HG02981 (cell line): ENCODE results near the gene CD58.

ENCODE experiments used
- ATAC-seq: cut with Tn5 transposase; IDR thresholded peaks from one replicate; pipeline ENCODE4 v1.9.1; 2021; ENCODE audit warnings: mild to moderate bottlenecking, moderate library complexity; ENCODE audit not compliant: unreplicated experiment

The CD58 gene

DNA sequence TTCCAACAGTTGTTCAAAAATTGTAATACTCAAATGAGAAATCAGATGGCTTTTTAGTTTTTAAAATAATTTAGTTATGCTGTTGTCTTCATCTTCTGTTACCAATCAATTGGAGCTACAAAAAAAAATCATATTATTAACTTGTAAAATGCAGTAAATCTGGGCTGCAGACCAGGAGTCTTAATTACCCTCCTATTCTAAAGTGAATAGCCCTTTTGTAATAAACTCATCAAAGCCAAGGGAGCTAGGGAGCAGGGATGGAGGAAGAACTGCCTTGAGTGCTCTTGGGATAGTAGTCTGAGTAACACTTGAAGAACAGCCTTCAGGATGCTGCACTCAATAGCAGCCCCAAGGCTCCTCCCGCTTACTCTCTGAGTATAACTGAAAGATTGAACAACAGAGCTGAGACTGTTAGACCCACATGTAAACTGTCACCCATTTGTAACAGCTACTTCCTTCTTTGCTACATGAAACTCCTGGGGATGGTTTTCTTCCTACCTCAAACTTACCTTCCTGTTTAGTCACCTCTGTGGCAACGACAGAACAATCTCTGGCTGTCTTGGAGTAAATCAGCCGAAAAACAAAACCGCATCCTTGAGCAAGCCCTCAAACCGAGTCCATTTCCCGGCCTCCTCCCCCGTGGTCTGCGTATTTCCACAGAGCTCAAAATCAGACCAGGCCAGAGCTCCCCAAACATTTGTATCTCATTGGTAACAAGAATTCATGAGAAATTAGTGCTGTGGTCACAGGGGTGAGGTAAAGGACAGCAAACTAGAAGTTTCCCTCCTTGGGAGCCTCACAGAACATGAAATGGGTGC is 55.9 kb downstream of the CD58 start:
- peak; percentile 80 for ATAC-seq

DNA sequence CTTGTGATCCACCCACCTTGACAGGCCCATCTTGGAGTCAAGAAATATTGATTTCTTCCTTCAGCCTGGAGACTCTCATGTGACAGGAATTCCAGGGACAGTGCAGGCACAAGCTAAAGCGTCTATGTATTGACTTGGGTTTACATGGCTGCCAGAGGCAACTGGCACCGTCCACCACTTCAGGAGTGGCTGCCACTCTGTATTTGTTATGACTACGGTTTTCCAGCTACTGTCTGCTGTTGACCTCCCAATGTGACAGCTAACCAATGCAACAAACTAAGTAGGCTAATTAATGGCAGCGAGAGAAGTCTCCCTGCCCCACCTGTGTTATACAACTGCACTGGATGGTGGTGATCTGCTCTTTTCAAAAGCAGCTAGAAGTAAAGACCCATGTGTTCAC is 56.9 kb downstream of the CD58 start:
- no peak for ATAC-seq

GRCh38 chr1:116511459-116512019 is 59.3 kb downstream of the CD58 start:
- ATAC-seq: no peak

DNA sequence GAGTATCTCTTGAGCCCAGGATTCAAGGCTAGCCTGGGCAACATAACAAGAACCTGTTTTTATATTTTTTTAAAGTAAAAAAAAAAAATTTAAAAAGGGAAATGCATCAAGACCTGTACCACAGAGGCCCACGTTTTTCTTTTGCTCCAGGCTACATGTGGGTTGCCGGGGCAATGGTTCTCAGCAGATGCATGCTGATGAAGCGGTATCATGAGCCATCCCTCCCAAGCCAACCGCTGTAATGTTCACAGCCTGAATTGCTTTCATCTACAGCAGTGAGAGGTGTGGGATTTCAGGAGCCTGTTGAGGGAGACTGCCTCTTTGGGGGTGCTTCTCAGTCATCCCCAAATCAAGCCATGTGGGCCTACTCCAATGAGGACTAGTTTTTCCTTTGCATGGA is 60.5 kb downstream of the CD58 start:
- ATAC-seq: no peak

GRCh38 chr1:116508984-116509980 is 61.5 kb downstream of the CD58 start:
- peak; percentile 44 for ATAC-seq

GRCh38 chr1:116508085-116508983 is 62.5 kb downstream of the CD58 start:
- no peak for ATAC-seq

GRCh38 chr1:116507631-116508030 is 63.2 kb downstream of the CD58 start:
- ATAC-seq: no peak

GRCh38 chr1:116506132-116507004 is 64.5 kb downstream of the CD58 start:
- ATAC-seq: no peak

GRCh38 chr1:116504308-116505156 is 66.3 kb downstream of the CD58 start:
- ATAC-seq: peak; percentile 91

DNA sequence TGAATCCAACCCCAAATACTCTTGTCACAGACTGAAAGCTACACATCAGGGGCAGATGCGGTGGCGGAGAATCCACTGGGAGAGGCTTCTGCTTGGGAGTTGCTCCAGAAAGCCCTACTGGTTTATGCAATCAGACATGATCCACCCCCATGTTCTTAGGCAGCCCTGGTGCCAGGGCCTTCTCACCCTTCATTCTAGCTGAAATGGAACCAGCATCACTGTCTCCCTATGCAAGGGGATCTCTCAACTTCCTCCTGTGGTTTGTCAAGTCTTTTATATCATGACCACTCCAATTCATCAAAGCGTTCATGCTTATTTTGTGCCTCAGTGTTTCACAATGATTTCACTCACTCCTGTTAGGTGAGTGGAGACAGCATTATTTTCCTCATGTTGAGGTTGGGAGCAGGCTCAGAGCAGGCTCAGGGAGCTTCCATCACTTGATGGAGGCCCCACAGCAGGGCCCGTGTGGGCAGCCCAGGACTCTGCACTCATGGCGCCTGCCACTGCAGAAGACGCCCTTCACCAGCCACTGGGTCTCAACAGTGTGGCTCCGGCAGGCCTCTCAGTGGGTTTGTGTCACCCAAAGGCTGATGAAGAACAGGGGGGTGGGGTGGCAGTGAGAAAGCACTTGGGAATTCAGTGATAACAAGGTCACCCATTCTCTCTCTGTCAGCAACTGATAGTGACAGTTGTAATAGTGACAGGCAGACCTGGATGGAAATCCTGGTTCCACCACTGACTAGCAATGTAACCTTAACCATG is 67.1 kb downstream of the CD58 start:
- ATAC-seq: no peak

DNA sequence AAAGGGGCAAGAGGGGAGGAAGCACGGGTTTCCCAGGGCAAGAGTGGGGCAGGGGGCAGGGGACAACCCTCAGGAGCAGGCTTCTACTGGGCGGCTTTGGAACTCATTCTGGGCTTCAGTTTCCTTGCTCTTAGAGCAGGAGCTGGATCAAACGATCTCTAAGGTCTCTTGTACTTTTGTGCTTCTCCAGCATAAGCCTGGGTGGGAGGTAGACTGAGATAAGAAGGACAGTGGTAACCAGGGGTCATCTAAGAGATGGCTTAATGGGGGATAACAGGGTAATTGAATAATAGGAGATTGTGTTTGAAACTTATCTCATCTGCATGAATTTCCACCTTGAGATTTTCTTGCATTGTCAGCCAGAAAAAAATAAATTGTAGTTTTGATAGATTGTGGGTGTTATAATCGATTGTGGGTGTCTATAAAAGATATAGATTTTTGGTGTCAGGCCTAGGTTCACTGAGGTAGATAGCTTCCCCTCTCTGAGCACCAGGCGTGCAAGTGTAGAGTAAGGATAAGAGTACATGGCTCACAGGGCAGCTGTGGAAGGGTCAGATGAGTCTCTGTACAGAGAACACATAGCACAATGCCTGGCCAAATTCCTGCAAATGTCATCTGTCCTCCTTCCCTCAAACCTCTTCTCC is 68.0 kb downstream of the CD58 start:
- ATAC-seq: no peak

- ATAC-seq: no peak
Measured at GRCh38 chr1:116501870-116502244, 69.0 kb downstream of the CD58 start.

DNA sequence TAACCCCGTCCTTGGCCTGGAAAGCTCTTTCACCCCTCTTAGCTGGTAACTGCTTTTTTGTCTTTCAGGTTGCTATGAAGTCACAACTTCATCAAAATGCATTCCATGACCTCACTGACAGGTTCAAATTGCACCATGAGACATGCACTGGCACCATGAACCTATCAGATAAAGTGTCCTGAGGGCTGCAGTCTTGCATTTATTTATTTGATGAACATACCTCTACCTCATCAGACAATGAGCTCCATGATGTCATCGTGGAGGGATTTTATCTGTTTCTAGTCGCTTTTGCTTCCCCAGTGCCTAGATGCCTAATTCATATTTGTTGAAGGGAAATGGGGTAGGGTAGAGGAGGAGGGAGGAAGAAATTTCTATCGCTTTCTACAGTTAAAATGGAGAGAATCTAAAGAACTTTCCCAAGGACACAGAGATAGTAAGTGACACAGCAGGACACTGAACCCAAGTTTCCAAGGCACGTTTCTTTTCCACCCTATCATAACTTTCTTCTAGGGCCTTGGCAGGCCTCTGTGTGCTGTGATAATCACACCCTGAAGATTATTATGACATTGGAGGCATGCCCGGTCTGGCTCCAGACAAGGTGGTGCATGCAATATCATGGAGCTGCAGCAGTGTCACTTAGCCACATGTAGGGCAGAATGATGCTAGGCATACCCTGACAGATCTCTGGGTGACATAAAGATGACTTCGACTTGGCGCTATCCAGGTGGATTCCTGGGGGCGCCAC is 69.5 kb downstream of the CD58 start:
- ATAC-seq: no peak

DNA sequence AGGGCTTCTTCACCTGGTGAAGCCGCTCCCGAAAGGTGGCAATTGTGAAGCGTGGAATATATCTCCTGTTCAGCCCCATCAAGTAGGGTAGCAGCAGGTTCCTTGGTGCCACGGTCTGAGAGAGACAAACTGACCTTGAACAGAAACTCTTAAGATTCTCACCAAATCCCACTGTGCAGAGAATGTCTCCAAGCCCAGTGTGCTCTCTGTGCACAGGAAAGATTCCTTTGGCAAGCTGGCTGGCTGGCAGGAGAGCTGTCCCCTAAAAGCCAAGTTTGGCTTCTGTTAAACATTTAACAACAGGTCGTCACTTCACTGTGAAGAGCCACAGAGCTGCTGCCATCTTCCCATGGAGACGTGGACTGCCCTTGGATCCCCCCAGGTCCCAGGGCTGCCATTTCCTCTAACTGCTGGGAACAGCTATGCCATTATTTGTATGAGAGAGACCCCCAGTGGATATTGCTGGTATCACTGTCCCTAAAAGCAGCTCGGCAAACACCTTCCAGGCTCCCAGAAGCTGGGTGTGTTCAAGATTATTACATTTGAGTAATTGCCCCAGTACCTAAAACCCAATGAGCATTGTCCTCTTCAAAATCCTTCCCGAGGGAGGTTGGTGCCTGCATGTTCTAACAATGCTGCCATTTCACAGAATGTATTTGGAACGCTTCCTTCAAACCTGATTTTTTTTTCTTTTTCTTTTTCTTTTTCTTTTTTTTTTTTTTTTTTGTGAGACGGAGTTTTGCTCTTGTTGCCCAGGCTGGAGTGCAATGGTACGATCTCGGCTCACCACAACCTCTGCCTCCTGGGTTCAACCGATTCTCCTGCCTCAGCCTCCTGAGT is 71.8 kb downstream of the CD58 start:
- ATAC-seq: peak; percentile 73

- no peak for ATAC-seq
Measured at GRCh38 chr1:116497656-116498055, 73.2 kb downstream of the CD58 start.

DNA sequence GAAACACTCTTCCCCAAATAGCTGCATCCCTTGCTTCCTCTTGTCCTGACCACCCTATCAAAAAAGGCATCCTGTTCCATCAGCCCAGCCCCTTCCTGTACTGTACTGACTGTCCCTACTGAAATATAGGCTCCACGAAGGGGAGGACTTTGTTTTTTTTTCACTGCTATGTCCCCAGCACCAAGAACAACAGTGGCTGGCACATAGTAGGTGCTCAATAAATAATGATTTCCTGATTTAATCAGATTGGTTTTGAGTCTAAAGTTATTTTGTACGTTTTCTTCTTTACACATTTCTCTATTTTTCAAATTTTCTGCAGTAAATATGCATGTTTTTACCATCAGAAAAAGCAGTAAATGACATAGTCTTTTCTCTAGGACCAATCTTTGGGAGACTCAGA is 73.9 kb downstream of the CD58 start:
- ATAC-seq: no peak
